ENCODE results near the gene NES.

- no peak for TF ChIP-seq CTCF (IDR thresholded peaks at IDR 0.05)
- TF ChIP-seq POLR2A (IDR thresholded peaks at IDR 0.05), result no peak
These were observed 40.1 kb upstream of the NES start for GRCh38 chr1:156717351-156717750.

All from thyroid gland (tissue), 4 donors.